Heart left ventricle (tissue), 13 donors: ENCODE results near the gene KHK.

Experiments used
- CTCF ChIP-seq, 12 donors: fragments of 200-600 bp; sonication (generic) in 4 of 12; IDR thresholded peaks; one replicate each; pipeline versions ENCODE4 v1.5.0 to v1.8.0; 2018 to 2022; ENCODE audit warnings: antibody characterized with exemption in 12 of 12, mild to moderate bottlenecking in 5 of 12
- POLR2A ChIP-seq, 2 donors: fragments of 450-650 bp; IDR thresholded peaks; one replicate each; pipeline ENCODE4 v1.6.1; 2017; ENCODE audit warnings: antibody characterized with exemption in 2 of 2, mild to moderate bottlenecking in 2 of 2, moderate library complexity in 2 of 2
- donor health status: ischemic (EF 13 %, LVEDD 7.1; RV severe dilation, severe dysfunction).
- donor health status: DM: no; HTN: yes; CAD: no.
- donor health status: DM: no; HTN: no; CAD: no.
- donor health status: ischemic (EF 25% LVEDD 6.9; RV normal size, moderate dysfunction).
- donor health status: ischemic (EF 25% LVEDD 5.7; RV mildly dilated, moderate dysfunction).
- donor health status: ischemic (EF 35%, LVEDD 5.7; RV mildly dilated, moderate dysfunction).
- donor health status: nonischemic (EF 11% LVEDD 7.7; RV severe dilation, severe dysfunction).
- donor health status: DM: yes; HTN: yes; CAD: no.
- donor health status: PGD.
- donor health status: ischemic (EF 29% LVEDD 5.4; RV normal size, mild dysfunction).
- donor health status: nonischemic (EF 23%, LVEDD 6.1; RV moderate dilation, normal function).

- TF ChIP-seq CTCF (IDR thresholded peaks at IDR 0.05), result no peak
- no peak for TF ChIP-seq POLR2A (IDR thresholded peaks at IDR 0.05)
Measured at GRCh38 chr2:27085062-27085672, 1.4 kb upstream of the KHK start.
